Activated T-cell treated with anti-CD3 and anti-CD28 coated beads, Interleukin-2, amount 50 U/mL, for 4 hours (primary cell): Measurements from ENCODE around the gene UBR4. TPM values are rescaled to one million over a fixed set of nuclear protein-coding genes. Genes with fewer than 3 reads are reported as not detected.
"Not testable (repeated sequence)": the region's sequence is repeated elsewhere in the genome, so short reads cannot be mapped to it uniquely, and the experiment has no call there.

Experiments
- ATAC-seq, 2 donors: fragments of 200-7000 bp; cut with Tn5 transposase; one replicate each; pipeline ENCODE4 v1.10.0; 2021
- DNase-seq: peaks from one replicate; pipeline ENCODE4 v3.0.0-alpha.2; 2020
- H3K27me3 Mint-ChIP-seq: one replicate; pipeline ENCODE4 v1.8.0; 2021; ENCODE audit warnings: low read depth, mixed read lengths
- H3K36me3 Mint-ChIP-seq: one replicate; pipeline ENCODE4 v1.8.0; 2022; ENCODE audit warnings: mixed read lengths; ENCODE audit not compliant: insufficient read depth
- H3K4me1 Mint-ChIP-seq: one replicate; pipeline ENCODE4 v1.8.0; 2021; ENCODE audit warnings: low read depth, mixed read lengths
- H3K4me3 Mint-ChIP-seq: one replicate; pipeline ENCODE4 v1.8.0; 2021; ENCODE audit warnings: mild to moderate bottlenecking, moderate library complexity, mixed read lengths
- H3K9me3 Mint-ChIP-seq: one replicate; pipeline ENCODE4 v1.8.0; 2021; ENCODE audit warnings: mixed read lengths
- total RNA-seq, 3 donors: library from RNA; stranded (reverse); gene quantifications; one replicate each; pipeline ENCODE4 v1.2.1, GENCODE V29; 2021

Gene UBR4
- total RNA-seq = 100 to 1,000 TPM; 102 to 123 (median 108) TPM

- Mint-ChIP-seq H3K27me3 (no peaks in the 10 kb centered on the region), H3K4me1 (peaks cover 79% of the 10 kb centered on the region), H3K36me3 (peaks cover 19% of the 10 kb centered on the region), H3K9me3 (no peaks in the 10 kb centered on the region), H3K4me3 (peak within 1 kb of the TSS; percentile 97)
- peak; percentile 89 to 91 for ATAC-seq
- peak; percentile 97 for DNase-seq
These were observed at the start of gene UBR4 for GRCh38 chr1:19209990-19210771. UBR4 (minus strand) TSS chr1:19210266; CDS start chr1:19210248, 18 bp downstream.

DNA sequence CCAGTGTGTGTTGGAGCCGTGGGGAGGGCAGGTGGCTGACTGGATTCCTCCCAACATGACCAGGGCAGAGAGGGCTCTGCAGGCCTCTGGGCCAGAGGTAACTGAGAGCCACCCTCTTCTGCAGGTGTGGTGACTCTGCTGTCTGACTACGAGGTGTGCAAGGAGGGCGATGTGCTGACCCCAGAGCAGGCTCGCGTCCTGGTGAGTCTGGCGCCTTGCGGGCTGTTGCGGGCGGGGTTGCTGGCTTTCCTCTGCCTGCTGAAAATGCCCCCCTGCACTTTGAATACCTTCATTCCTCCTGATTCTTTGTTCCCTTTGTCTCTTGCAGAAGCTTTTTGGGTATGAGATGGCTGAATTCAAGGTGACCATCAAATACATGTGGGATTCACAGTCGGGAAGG, 48.3 kb upstream of the UBR4 start:
- peaks cover 18% of the 10 kb centered on the region for H3K36me3 Mint-ChIP-seq
- H3K4me1 Mint-ChIP-seq = peaks cover 16% of the 10 kb centered on the region
- no peak overlapping the region for H3K4me3 Mint-ChIP-seq
- no peaks in the 10 kb centered on the region for H3K27me3 Mint-ChIP-seq
- ATAC-seq (no peak), DNase-seq (no peak)
- no peaks in the 10 kb centered on the region for H3K9me3 Mint-ChIP-seq

DNA sequence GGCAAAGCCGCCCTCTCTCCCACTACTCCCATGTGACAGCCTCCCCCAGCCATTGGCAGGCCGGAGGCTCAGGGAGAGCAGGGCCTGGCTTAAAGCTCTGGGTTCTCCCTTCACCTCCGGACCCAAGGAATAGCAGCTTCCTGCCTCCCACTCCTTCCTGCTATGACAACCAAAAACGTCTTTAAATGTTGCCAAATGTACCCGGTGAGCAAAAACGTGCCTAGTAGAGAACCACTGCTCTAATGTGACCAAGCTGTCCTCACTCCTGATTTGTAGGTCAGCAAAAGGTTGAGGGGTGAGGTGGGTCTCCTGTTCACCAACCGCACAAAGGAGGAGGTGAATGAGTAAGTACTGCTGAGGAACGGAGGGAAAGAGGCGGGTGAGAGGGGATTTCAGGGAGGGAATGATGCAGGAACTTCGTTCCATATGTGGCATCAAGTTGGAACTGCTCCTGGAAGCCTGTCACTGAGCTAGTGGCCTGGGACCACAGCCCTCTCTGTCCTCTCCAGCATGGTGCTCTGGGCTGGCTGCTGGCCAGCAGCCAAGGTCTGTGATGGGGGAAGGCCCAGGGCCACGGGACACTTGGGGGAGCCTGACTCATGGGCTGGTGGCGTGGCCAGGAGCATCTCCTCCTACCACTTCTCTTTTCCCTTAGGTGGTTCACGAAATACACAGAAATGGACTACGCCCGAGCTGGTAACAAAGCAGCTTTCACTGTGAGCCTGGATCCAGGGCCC, 47.3 kb upstream of the UBR4 start:
- H3K36me3 Mint-ChIP-seq = peaks cover 24% of the 10 kb centered on the region
- peak overlapping the region; percentile 43 for H3K4me3 Mint-ChIP-seq
- no peak for DNase-seq
- peaks cover 23% of the 10 kb centered on the region for H3K4me1 Mint-ChIP-seq
- H3K9me3 Mint-ChIP-seq = no peaks in the 10 kb centered on the region
- H3K27me3 Mint-ChIP-seq = no peaks in the 10 kb centered on the region
- ATAC-seq = peak; percentile 24 to 33

DNA sequence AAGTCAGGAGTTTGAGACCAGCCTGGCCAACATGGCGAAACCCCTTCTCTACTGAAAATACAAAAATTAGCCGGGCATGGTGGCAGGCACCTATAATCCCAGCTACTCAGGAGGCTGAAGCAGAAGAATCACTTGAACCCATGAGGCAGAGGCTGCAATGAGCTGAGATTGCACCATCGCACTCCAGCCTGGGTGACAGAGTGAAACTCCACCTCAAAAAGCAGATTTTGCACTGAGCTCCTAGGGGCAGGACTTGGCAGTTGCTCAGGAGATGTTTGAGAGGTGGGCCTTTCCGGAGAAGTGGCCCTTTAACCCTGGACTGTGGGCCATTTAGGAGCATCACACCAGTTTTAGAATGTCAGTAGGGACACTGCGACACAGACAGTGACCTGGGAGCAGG, 46.2 kb upstream of the UBR4 start:
- not testable (repeated sequence) for ATAC-seq, H3K4me3 Mint-ChIP-seq
- peaks cover 27% of the 10 kb centered on the region for H3K36me3 Mint-ChIP-seq

DNA sequence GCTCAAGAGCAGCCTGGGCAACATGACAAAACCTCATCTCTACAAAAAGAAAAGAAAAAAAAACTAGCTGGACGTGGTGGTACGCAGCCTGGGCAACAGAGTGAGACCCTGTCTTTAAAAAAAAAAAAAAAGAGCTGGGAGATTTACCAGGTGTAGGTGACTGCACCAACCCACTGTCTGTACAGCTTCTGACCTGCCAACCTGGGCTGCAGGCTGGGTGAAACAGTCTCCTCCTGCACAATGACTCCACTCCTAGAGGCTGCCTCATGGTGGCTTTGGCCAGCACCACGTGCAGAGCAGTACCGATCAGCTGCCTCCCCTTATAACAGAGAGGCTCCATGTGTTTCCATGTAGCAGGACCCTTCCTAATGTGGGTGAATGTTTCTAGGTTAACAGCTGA, 45.2 kb upstream of the UBR4 start:
- Mint-ChIP-seq H3K4me1 (peaks cover 31% of the 10 kb centered on the region), H3K27me3 (no peaks in the 10 kb centered on the region), H3K9me3 (no peaks in the 10 kb centered on the region), H3K4me3 (no peak overlapping the region), H3K36me3 (peaks cover 27% of the 10 kb centered on the region)
- DNase-seq = no peak
- ATAC-seq = no peak

More for the DNA sequence above, 46.2 kb upstream of the UBR4 start:
- H3K27me3 Mint-ChIP-seq, H3K9me3 Mint-ChIP-seq, DNase-seq: not testable (repeated sequence)
- H3K4me1 Mint-ChIP-seq = peaks cover 26% of the 10 kb centered on the region

DNA sequence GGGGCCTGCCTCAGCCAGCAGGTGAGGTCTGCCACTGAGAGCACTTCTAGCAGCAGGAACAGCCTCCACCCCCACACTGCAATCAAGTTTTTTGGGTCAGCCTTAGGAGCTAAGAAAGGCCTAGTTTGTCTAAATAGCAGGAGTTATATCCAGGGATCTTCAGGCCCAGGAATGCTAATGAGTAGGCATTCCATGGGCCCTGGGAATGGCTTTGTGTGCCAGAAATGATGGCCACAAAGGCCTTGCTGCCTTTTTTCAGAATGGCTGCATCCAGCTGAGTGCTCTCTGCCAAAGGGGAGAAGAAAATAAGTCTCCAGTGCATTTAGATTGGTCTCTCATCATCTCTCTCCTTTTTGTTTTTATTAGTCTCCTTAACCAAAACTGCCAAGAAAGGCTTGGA, 44.4 kb upstream of the UBR4 start:
- no peaks in the 10 kb centered on the region for H3K9me3 Mint-ChIP-seq
- ATAC-seq = no peak
- H3K4me1 Mint-ChIP-seq = peaks cover 33% of the 10 kb centered on the region
- H3K27me3 Mint-ChIP-seq = no peaks in the 10 kb centered on the region
- H3K4me3 Mint-ChIP-seq = no peak overlapping the region
- H3K36me3 Mint-ChIP-seq = peaks cover 26% of the 10 kb centered on the region
- no peak for DNase-seq

- Mint-ChIP-seq H3K27me3 (no peaks in the 10 kb centered on the region), H3K9me3 (no peaks in the 10 kb centered on the region), H3K4me3 (peak within 1 kb of the TSS; percentile 99), H3K4me1 (peaks cover 23% of the 10 kb centered on the region), H3K36me3 (peaks cover 15% of the 10 kb centered on the region)
- DNase-seq (peak; percentile 82), ATAC-seq (peak; percentile 91 to 93)
These were observed 41.5 kb upstream of the UBR4 start, which contains the start of the genes EMC1 and MRTO4 for GRCh38 chr1:19251305-19252196. EMC1 (minus strand) TSS chr1:19251524; CDS start chr1:19251509, 15 bp downstream. MRTO4 (plus strand) TSS chr1:19251805; CDS start chr1:19251836, 31 bp downstream.

DNA sequence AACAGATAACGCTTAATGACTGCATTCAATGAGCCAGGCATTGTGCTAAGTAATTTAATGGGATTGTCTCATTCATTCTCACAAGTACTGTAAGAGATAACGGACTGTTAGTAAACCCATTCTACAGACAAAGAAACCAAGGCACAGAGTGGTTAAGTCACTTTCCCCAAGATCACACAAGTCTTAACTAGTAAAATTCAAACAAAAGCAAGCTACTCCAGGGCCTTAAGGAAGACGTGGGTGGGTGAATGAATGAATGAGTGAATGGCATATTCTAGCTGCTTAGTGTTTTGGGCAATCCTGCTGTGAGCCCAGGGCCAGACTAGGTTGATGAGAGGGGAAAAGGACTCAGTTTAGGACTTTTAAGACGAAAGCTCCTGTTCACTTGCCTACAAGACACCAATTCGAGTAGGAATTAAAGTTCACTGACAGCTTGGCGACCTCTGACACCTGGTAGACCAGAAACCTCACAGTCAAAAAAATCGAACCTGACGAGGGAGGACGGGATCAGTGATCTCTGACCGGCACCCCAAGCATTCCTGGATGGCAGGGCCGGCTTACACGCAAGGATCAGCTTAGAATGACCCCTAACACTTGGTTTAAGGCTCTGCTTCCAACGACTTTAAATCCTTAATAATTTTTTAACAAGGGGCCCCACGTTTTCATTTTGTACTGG, 40.7 kb upstream of the UBR4 start:
- Mint-ChIP-seq H3K4me1 (peaks cover 23% of the 10 kb centered on the region), H3K27me3 (no peaks in the 10 kb centered on the region), H3K9me3 (no peaks in the 10 kb centered on the region), H3K36me3 (peaks cover 15% of the 10 kb centered on the region), H3K4me3 (peak overlapping the region; percentile 99)
- ATAC-seq (no peak), DNase-seq (no peak)

GRCh38 chr1:19240673-19241538, 30.8 kb upstream of the UBR4 start:
- peaks cover 48% of the 10 kb centered on the region for H3K36me3 Mint-ChIP-seq
- no peaks in the 10 kb centered on the region for H3K9me3 Mint-ChIP-seq
- ATAC-seq (peak; percentile 83 to 89), DNase-seq (peak; percentile 68)
- no peaks in the 10 kb centered on the region for H3K4me1 Mint-ChIP-seq
- H3K4me3 Mint-ChIP-seq = no peak overlapping the region
- no peaks in the 10 kb centered on the region for H3K27me3 Mint-ChIP-seq

- Mint-ChIP-seq H3K9me3 (no peaks in the 10 kb centered on the region), H3K27me3 (no peaks in the 10 kb centered on the region), H3K36me3 (peaks cover 46% of the 10 kb centered on the region), H3K4me1 (no peaks in the 10 kb centered on the region), H3K4me3 (no peak overlapping the region)
- DNase-seq (no peak), ATAC-seq (no peak)
These were observed 29.8 kb upstream of the UBR4 start for GRCh38 chr1:19239876-19240275.

DNA sequence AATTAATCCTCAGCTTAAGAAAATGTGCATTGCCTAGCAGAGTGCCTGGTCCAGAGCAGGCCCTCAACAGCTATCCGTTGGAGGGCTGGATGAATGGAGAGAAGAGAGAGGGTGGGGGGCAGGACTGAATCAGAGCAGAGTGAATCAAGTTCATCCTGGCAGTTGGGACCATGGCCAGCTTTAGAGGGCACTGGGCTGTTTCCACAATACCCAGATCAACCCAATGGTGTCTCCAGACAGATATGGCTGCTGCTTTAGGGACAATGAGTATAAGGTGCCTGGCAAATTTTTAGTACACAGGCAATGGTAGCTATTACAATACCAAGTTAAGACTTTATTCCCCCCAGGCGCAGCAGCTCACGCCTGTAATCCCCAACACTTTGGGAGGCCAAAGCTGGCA, 24.2 kb upstream of the UBR4 start:
- Mint-ChIP-seq H3K4me1 (no peaks in the 10 kb centered on the region), H3K27me3 (no peaks in the 10 kb centered on the region), H3K9me3 (no peaks in the 10 kb centered on the region), H3K36me3 (peaks cover 38% of the 10 kb centered on the region), H3K4me3 (no peak overlapping the region)
- DNase-seq (no peak), ATAC-seq (no peak)

DNA sequence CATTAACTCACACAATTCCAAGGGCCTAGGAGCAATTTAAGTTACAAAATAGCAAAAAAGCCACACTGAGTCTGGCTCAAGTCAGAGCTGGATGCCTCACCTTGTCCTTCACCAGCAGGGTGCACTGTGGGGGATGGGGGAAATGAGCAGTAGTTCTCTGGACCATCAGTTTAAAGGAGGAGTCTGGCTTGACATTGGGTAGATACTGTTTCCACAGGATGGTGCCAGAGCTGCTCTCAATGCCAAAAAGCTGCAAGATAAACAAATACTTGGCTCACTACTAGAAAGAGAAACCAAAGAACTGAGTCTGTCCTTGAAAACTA, 22.4 kb upstream of the UBR4 start:
- no peaks in the 10 kb centered on the region for H3K4me1 Mint-ChIP-seq
- ATAC-seq = no peak
- H3K36me3 Mint-ChIP-seq = peaks cover 32% of the 10 kb centered on the region
- no peak overlapping the region for H3K4me3 Mint-ChIP-seq
- no peaks in the 10 kb centered on the region for H3K9me3 Mint-ChIP-seq
- DNase-seq = no peak
- H3K27me3 Mint-ChIP-seq = no peaks in the 10 kb centered on the region
